Lower leg skin (tissue), 4 donors: Measurements from ENCODE around the gene LCMT1. TPM values are rescaled to one million over a fixed set of nuclear protein-coding genes. Genes with fewer than 3 reads are reported as not detected.
"Not testable (repeated sequence)": the region's sequence is repeated elsewhere in the genome, so short reads cannot be mapped to it uniquely, and the experiment has no call there.

ENCODE experiments used
- DNase-seq, 2 donors: peaks; one replicate each; pipeline ENCODE4 v3.0.0-alpha.2; 2019; ENCODE audit warnings: low spot score in 2 of 2
- H3K4me3 ChIP-seq: fragments of 200-600 bp; sonication (generic); 2 replicates; pipeline ENCODE4 v1.5.1; 2017; ENCODE audit warnings: mild to moderate bottlenecking, low read depth; ENCODE audit not compliant: poor library complexity, severe bottlenecking
- CTCF ChIP-seq, 3 donors: fragments of 450-650 bp; IDR thresholded peaks; one replicate each; pipeline ENCODE4 v1.5.1; 2016; ENCODE audit warnings: antibody characterized with exemption in 3 of 3, mild to moderate bottlenecking in 3 of 3, moderate library complexity in 2 of 3
- POLR2A ChIP-seq, 2 donors: fragments of 450-650 bp; IDR thresholded peaks; one replicate each; pipeline ENCODE4 v1.6.1; 2016 to 2017; ENCODE audit warnings: antibody characterized with exemption in 2 of 2, mild to moderate bottlenecking in 1 of 2, moderate library complexity in 1 of 2
- WGBS, 2 donors: methylation state at CpG; one replicate each; pipeline ENCODE4 v1.1.5; 2018; 5-methylcytosine and 5-hydroxymethylcytosine counted together
- intact Hi-C: fragments of 100-400 bp; cut with DNase I; formaldehyde crosslinking; loops from one replicate; pipeline ENCODE4 v1.15.0; 2023; ENCODE audit warnings: low total_unique reads
- total RNA-seq, 4 donors: library from RNA; depleted of rRNA; stranded (reverse); fragments of >200 nt; gene quantifications; one replicate each; pipeline ENCODE4 v1.1.0, GENCODE V29; 2016

Gene LCMT1
- total RNA-seq, 4 donors from 2014 or later = 33.6 to 46.8 (median 38.2) TPM

GRCh38 chr16:25157271-25157875 lies 45.8 kb downstream of the LCMT1 start:
- intact Hi-C loops = no loop called here
- H3K4me3 ChIP-seq = no peak overlapping the region
- 89 to 93% methylated on average over 8 of the region's 8 CpGs for WGBS, 2 donors
- no peak for TF ChIP-seq POLR2A (IDR thresholded peaks at IDR 0.05)
- no peak for TF ChIP-seq CTCF (IDR thresholded peaks at IDR 0.05)
- no peak for DNase-seq

- intact Hi-C loops = no loop called here
These were observed 46.9 kb downstream of the LCMT1 start for GRCh38 chr16:25158401-25158800.

GRCh38 chr16:25161753-25162367 lies 50.3 kb downstream of the LCMT1 start:
- intact Hi-C loops = no loop called here
- H3K4me3 ChIP-seq = no peak overlapping the region
- DNase-seq = no peak
- WGBS, 2 donors = 92 to 94% methylated on average over 5 of the region's 5 CpGs
- TF ChIP-seq POLR2A (IDR thresholded peaks at IDR 0.05) = no peak

More at GRCh38 chr16:25158401-25158800, 46.9 kb downstream of the LCMT1 start:
- 85 to 92% methylated on average over 5 of the region's 5 CpGs for WGBS, 2 donors
- no peak for DNase-seq
- H3K4me3 ChIP-seq = no peak overlapping the region
- TF ChIP-seq CTCF (IDR thresholded peaks at IDR 0.05) (no peak), POLR2A (IDR thresholded peaks at IDR 0.05) (no peak)

- H3K4me3 ChIP-seq = no peak overlapping the region
- DNase-seq = no peak
- WGBS, 2 donors = 90 to 100% methylated on average over 1 of the region's 1 CpG
- intact Hi-C loops = no loop called here
- TF ChIP-seq POLR2A (IDR thresholded peaks at IDR 0.05) = no peak
- TF ChIP-seq CTCF (IDR thresholded peaks at IDR 0.05) = no peak
These were observed 52.1 kb downstream of the LCMT1 start for GRCh38 chr16:25163683-25164082.

- no peak overlapping the region for H3K4me3 ChIP-seq
- WGBS, 2 donors = 78 to 80% methylated on average over 5 of the region's 5 CpGs
- no peak for DNase-seq
- intact Hi-C loops = no loop called here
- no peak for TF ChIP-seq POLR2A (IDR thresholded peaks at IDR 0.05)
- no peak for TF ChIP-seq CTCF (IDR thresholded peaks at IDR 0.05)
These were observed 53.7 kb downstream of the LCMT1 start for GRCh38 chr16:25165284-25165683.

- WGBS, 2 donors = 87 to 95% methylated on average over 9 of the region's 9 CpGs
- H3K4me3 ChIP-seq, intact Hi-C loops, DNase-seq: not testable (repeated sequence)
These were observed 56.4 kb downstream of the LCMT1 start for GRCh38 chr16:25167920-25168319.

GRCh38 chr16:25171390-25171789 lies 59.8 kb downstream of the LCMT1 start:
- no peak for DNase-seq
- intact Hi-C loops = no loop called here
- H3K4me3 ChIP-seq = no peak overlapping the region
- TF ChIP-seq POLR2A (IDR thresholded peaks at IDR 0.05) (no peak), CTCF (IDR thresholded peaks at IDR 0.05) (no peak)
- WGBS, 2 donors = 92 to 94% methylated on average over 5 of the region's 5 CpGs
